ENCODE results near the gene MOB2.

The MOB2 gene

DNA sequence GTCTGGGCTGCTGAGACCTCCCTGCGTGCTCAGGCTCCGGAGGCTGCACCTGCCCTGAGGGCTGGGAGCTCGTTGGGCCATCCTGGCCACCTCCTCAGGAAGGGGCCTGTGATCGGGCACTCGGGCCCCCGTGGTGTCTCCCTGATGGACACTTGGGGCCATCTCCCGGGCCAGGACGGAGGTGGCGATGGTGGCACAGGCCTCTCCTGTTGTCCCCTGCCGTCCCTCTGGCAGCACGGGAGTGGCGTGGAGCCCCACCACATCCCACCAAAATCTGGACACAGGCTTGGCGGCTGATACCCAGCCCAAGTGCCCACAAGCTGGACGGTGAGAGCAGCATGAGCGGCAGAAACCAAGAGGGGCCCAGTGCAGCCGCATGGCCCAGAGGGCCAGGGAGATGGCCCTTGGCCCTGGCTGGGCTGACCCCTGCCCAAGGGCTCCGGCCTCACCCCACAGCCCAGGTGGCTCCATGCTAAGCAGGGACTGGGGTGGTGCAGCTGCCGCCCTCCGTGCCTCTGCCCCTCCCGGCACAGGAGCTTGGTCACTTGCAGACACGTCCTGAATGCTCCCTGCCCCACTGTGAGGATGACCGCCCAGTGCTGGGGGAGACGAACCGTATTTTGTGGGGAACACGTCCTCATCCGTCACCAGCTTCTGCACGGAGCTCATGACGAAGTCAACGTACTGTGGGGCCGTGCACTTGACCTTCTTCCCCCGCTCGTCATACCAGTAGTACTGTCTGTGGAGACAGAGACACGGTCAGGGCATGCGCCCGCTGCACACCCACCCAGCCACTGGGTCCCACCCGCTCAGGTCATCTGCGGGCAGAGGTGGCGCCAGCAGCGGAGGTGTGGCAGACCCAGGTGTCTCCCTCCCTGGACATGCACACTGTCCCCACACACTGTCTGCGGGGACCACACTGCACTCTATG is 15.6 kb downstream of the MOB2 start:
- DNase-seq = no peak

DNA sequence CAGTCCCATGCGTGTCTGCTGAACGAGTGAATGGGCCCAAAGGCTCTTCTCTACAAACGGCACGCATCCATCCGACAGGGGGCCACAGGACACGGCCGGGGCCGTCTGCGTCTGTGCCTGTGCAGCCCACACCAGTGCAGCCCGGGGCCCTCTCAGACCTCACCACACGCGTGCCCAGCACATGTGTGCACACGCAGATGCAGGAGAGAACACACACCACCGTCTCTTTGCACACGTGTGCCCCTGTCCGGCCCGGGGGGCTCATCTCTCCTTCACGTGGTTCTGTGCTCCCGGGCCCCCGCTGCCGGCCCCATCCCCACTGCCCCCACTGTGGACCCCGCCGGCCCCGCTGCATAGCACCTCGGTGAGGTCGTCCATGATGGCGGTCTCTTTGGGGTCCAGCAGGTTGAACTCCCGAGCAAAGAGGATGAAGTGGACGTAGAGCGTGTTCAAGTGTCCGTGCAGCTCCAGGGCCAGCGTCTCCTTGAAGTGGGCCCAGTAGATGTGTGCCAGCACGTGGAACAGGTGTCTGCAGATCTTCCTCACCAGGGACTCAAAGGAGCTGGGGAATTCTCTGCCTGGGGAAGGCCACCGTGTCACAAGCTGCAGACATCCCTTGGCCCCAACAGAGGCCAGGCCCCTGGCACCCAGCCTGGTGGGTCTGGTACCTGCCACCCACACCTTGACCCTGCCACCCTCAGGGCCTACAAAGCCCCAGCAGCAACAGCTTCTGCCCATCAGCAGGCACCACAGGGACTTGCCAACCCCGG is 16.5 kb downstream of the MOB2 start:
- no peak for DNase-seq

- DNase-seq = no peak
Measured at GRCh38 chr11:1469287-1469910, 17.2 kb downstream of the MOB2 start.

DNA sequence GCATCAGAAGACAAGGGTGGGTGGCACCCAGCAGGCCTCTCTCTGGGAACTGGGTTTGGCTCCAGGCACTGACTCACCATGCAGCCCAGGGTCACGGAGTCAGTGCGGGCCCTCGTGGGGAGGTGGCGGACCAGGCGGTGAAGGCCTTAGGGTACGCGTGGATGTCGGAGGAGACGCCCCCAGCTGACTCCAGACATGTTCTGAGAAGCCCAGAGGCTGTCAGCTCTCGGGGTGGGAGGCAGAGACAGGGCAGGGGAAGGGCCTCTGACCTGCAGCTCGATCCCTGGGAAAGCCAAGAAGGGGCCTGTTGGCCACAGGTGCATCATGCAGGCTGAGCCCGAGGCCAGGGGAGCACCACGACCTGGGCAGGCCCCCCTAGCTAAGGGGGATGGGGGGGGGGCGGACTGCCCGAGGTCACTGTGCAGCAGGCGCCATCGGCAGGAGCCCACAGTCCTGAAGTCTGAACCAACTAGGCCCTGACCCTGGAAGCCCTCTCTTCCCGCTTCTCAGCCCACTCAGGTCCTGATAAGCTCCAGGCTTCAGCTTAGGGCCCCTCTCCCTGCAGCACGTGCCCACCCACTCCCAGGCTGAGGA is 18.0 kb downstream of the MOB2 start:
- no peak for DNase-seq

DNA sequence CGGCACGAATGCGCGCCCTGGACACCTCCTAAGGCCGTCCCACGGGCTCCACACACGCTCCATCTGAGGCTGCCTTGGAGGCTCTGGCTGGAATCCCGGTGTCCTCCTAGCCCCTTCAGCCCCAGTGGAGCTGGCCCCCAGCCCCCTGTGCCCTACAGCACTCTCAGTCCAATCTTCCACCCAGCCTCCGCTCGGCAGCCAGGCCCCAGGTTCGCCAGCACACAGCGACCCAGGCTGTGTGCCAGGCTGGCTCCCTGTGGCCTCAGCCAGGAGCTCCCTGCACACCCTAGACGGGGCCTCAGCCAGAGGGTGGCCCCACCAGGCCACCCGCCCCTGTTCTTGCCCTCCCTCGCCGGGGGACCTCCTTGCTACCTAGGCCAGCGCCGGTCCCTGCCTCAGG is 18.6 kb downstream of the MOB2 start:
- DNase-seq = no peak

GRCh38 chr11:1467270-1467669 is 19.3 kb downstream of the MOB2 start:
- DNase-seq = no peak

- DNase-seq = no peak
Measured at GRCh38 chr11:1466784-1467183, 19.8 kb downstream of the MOB2 start.

DNA sequence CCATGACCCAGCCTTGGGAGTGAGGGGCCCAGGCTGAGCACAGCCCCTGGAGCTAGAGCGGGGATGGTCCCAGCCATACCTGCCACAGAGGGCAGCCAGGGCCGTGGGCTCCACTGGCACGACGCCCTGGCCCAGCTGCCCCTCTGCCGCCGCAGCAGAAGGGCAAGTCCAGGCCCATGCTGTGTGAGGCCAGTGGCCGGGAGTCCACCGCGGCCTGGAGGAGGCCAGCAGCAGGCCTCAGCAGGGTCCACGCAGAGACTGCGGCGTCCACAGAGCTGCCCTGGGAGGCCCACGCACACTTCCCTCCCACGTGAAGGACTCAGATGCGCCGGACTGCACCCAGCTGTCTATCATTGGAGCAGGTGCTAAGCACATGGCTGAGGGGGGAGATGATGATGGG is 23.5 kb downstream of the MOB2 start:
- DNase-seq = no peak

GRCh38 chr11:1462698-1462975 is 23.9 kb downstream of the MOB2 start:
- DNase-seq = no peak

DNA sequence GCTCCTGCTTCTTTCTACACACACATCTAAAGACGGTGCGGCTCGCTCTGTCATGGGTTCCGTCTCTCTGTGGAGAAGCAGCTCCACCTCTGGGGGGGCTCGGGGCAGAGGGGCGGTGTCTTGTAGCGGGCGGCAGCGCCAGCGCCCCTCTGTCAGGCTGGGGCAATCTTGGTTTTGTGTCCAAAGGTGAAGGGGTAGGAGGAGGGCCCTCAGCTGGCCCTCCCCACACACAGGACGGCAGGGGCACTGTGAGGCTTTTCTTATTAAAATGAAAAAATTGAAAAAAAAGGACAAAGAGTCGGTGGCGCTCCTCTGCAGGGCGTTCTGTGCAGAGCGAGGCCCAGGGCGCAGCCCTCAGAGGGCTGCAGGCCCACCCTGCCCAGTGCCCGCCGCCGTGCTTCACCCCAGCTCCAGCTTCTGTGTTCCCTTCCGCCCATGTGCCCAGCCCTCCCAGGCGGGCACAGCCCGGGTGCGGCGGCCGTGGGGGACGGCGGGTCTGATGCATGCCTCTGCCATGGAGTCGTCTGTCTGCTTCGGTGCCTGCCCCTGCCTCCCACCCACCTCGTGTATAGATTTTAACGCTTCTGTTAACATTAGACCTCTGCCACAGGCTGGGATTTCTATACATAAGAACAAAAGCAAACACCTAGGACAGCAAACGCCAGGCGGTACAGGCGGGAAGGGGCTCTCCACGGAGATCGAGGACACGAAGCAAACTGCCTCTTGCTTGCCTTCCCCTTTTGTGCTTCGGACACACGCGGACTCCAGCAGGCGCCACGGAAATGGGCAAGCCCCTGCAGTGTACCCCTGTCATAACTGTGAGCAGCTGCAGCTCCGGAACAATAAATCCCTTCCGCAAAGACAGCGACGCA is 24.5 kb downstream of the MOB2 start:
- DNase-seq = no peak

DNA sequence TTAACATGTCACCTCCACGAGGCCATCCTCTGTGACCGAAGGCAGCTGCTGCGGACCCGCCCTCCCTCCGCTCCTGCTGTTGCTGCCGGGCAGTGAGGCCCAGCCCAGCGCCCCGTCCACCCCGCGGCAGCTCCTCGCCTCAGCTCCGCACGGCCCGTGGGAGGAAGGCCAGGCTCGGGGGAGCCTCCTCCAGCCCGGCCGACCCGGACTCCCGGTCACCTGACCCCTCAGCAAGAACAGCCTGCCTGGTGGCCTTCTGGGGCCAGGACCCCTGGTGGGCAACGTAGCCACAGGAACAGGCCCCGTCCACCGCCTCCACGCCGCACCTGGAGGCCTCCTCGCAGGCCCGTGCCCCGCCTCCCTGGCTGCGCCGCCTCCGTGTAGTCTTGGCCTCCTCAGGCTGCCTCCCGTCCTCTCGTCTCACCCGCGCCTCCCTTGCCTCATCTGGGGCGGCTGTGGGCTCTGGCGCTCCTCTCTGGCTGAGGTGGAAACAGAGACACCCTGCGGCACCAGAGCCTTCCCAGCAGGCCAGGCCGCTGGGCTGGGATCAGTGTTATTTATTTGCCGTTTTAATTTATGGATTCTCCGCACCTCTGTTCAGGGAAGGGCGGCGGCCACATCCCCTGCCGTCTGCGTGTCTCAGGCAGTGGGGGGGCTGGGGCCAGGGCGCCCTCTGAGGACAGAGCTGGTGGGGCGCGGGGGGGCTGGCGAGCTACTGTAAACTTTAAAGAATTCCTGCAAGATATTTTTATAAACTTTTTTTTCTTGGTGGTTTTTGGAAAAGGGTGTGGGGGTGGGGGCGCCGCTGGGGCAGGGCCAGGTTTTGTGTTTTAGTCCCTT is 25.4 kb downstream of the MOB2 start:
- no peak for DNase-seq

DNA sequence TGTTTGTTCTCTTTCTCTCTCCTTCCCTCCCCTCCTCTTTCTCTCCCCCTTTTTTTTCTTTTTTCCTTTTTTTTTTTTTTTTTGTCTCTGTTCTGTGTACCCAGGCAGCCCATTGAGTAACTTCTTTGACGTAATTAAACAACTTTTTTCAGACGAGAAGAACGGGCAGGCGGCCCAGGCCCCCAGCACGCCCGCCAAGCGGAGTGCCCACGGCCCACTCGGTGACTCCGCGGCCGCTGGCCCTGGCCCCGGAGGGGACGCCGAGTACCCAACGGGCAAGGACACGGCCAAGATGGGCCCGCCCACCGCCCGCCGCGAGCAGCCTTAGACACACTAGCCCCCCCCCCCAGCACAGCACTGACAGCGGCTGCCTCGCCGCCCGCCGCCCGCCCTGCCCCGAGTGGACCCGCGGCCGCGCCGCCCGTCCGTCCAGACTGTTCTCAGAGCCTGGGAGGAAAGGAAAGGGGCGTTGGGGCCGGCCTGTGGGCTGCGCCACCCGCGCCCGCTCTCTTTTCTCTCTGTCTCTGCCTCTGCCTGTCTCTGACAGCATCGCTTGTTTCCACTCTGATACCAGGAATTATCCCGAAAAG is 26.1 kb downstream of the MOB2 start:
- no peak for DNase-seq

- no peak for DNase-seq
Measured at GRCh38 chr11:1459764-1460395, 26.7 kb downstream of the MOB2 start.

GRCh38 chr11:1459219-1459575 is 27.4 kb downstream of the MOB2 start:
- no peak for DNase-seq

GRCh38 chr11:1458340-1459218 is 28.0 kb downstream of the MOB2 start:
- DNase-seq = no peak

- no peak for DNase-seq
Measured at GRCh38 chr11:1457856-1458255, 28.7 kb downstream of the MOB2 start.

GRCh38 chr11:1457326-1457680 is 29.3 kb downstream of the MOB2 start:
- DNase-seq = no peak

DNA sequence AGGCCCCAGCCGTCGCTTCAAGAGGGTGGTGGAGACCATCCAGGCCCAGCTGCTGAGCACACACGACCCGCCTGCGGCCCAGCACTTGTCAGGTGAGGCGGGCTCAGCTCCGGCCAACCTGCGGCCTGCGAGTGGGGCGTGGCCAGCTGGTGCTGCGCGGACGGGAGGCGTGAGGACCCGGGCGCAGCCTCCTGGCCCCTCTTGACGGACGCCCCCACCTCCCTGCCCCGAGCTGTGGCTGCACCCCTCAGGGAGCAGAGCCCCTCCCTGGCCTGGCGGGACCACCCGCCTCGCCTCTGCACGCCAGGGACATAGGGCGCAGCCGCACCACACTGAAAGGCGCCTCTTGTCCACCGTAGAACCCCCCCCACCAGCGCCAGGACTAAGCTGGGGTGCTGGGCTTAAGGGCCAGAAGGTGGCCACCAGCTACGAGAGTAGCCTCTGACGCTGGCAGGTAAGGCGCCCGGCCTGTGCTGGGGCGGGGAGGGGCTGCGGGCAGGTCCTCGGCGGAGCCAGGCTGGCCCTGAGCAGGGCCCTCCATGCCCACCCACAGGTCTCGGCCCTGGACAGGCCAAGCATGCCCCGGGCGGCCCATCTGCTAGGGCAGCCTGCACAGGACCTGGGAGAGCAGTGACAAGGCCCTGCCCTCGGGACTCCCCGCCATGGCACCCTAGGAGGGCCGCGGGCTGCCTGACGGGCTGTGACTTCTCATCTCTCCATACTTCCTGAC is 29.8 kb downstream of the MOB2 start:
- no peak for DNase-seq

DNA sequence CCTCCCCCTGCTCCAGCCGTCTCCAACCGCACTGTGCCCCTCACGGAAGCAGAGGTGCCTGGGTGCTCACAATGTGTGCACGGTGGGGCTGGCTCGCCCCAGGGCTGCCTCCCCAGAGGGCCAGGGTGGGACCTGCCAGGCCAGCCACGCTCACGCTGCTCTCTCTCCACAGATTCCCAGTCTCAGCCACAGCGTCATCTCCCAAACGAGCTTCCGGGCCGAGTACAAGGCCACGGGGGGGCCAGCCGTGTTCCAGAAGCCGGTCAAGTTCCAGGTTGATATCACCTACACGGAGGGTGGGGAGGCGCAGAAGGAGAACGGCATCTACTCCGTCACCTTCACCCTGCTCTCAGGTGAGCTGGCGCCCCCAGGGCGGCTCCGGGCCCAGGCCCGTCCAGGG is 30.4 kb downstream of the MOB2 start:
- no peak for DNase-seq

Measured in activated CD8-positive, alpha-beta memory T cell treated with anti-CD3 and anti-CD28 coated beads, Interleukin-2, amount 50 U/mL, for 4 hours (primary cell).